Mammary epithelial cell (primary cell): ENCODE data around the gene PLXNB3.

Experiments
- EZH2 ChIP-seq: IDR thresholded peaks from 2 replicates; pipeline ENCODE4 v1.6.1; 2012; ENCODE audit warnings: low read length, inconsistent platforms, borderline replicate concordance
- TF ChIP-seq, protein P1 (sequence below), 2 donors: IDR thresholded peaks in 1 of 2; conservative IDR thresholded peaks in 1 of 2; 2 replicates each; pipeline ENCODE4 v1.5.1; 2011 to 2012; ENCODE audit warnings: inconsistent platforms in 2 of 2, low read length in 2 of 2, mild to moderate bottlenecking in 2 of 2, control low read depth in 1 of 2, low read depth in 1 of 2; ENCODE audit not compliant: insufficient read depth in 1 of 2; ENCODE audit errors: extremely low read depth in 1 of 2

GRCh38 chrX:153801669-153802068 lies 37.6 kb downstream of the PLXNB3 start:
- TF ChIP-seq, protein P1, sequence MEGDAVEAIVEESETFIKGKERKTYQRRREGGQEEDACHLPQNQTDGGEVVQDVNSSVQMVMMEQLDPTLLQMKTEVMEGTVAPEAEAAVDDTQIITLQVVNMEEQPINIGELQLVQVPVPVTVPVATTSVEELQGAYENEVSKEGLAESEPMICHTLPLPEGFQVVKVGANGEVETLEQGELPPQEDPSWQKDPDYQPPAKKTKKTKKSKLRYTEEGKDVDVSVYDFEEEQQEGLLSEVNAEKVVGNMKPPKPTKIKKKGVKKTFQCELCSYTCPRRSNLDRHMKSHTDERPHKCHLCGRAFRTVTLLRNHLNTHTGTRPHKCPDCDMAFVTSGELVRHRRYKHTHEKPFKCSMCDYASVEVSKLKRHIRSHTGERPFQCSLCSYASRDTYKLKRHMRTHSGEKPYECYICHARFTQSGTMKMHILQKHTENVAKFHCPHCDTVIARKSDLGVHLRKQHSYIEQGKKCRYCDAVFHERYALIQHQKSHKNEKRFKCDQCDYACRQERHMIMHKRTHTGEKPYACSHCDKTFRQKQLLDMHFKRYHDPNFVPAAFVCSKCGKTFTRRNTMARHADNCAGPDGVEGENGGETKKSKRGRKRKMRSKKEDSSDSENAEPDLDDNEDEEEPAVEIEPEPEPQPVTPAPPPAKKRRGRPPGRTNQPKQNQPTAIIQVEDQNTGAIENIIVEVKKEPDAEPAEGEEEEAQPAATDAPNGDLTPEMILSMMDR (conservative IDR thresholded peaks at IDR 0.05 in 1 of 2, IDR thresholded peaks at IDR 0.05 in 1 of 2; ENCODE audit: extremely low read depth in 1 of 2, insufficient read depth in 1 of 2, low read depth in 1 of 2, low read length in 2 of 2), result no peak
- TF ChIP-seq EZH2, result no peak
